Immature natural killer cell (primary cell): Measurements from ENCODE around the gene ERICH6B. TPM values are rescaled to one million over a fixed set of nuclear protein-coding genes. Genes with fewer than 3 reads are reported as not detected.

Source experiments
- DNase-seq, 3 donors: peaks; one replicate each; pipeline ENCODE4 v3.0.0; 2022; ENCODE audit warnings: mixed read lengths in 1 of 3
- H3K27ac Mint-ChIP-seq, 6 donors: one replicate each; pipeline ENCODE4 v1.8.0; 2020; ENCODE audit warnings: mixed read lengths in 6 of 6, mild to moderate bottlenecking in 5 of 6, inconsistent platforms in 4 of 6, moderate library complexity in 3 of 6
- H3K27me3 Mint-ChIP-seq, 3 donors: one replicate each; pipeline ENCODE4 v1.8.0; 2020 to 2021; ENCODE audit warnings: low read depth in 3 of 3, mild to moderate bottlenecking in 3 of 3, mixed read lengths in 3 of 3, moderate library complexity in 3 of 3, inconsistent platforms in 1 of 3
- H3K36me3 Mint-ChIP-seq, 3 donors: one replicate each; pipeline ENCODE4 v1.8.0; 2020; ENCODE audit warnings: mixed read lengths in 3 of 3, inconsistent platforms in 2 of 3, mild to moderate bottlenecking in 2 of 3
- H3K4me1 Mint-ChIP-seq, 2 donors: one replicate each; pipeline ENCODE4 v1.8.0; 2020; ENCODE audit warnings: inconsistent platforms in 2 of 2, mild to moderate bottlenecking in 2 of 2, mixed read lengths in 2 of 2, moderate library complexity in 1 of 2
- H3K4me3 Mint-ChIP-seq, 5 donors: one replicate each; pipeline ENCODE4 v1.8.0; 2020; ENCODE audit warnings: mild to moderate bottlenecking in 5 of 5, mixed read lengths in 5 of 5, inconsistent platforms in 3 of 5, moderate library complexity in 3 of 5
- H3K9me3 Mint-ChIP-seq, 6 donors: one replicate each; pipeline ENCODE4 v1.8.0; 2020; ENCODE audit warnings: mild to moderate bottlenecking in 6 of 6, mixed read lengths in 6 of 6, inconsistent platforms in 4 of 6, moderate library complexity in 3 of 6
- polyA plus RNA-seq, 3 donors: library from polyadenylated mRNA; unstranded; fragments of 300-500 nt; fragmentation: Illumina TruSeq; gene quantifications; one replicate each; pipeline ENCODE4 v1.2.3, GENCODE V29; 2021

Gene ERICH6B
- polyA plus RNA-seq, 3 donors from 2014 or later = 0.50 TPM; not detected in 2

- no peaks in the 10 kb centered on the region for H3K9me3 Mint-ChIP-seq
- H3K36me3 Mint-ChIP-seq = no peaks in the 10 kb centered on the region
- DNase-seq = no peak
- H3K27ac Mint-ChIP-seq = no peak overlapping the region
- no peak overlapping the region for H3K4me3 Mint-ChIP-seq
- H3K4me1 Mint-ChIP-seq = no peaks in the 10 kb centered on the region
- H3K27me3 Mint-ChIP-seq = peaks cover 0 to 10% (median 1%) of the 10 kb centered on the region in 3 donors
Observed at GRCh38 chr13:45626731-45627374, 11.3 kb upstream of the ERICH6B start.

- H3K36me3 Mint-ChIP-seq = no peaks in the 10 kb centered on the region
- no peak overlapping the region for H3K27ac Mint-ChIP-seq
- no peaks in the 10 kb centered on the region for H3K9me3 Mint-ChIP-seq
- peaks cover 4 to 23% (median 14%) of the 10 kb centered on the region in 3 donors for H3K27me3 Mint-ChIP-seq
- no peak for DNase-seq
- no peaks in the 10 kb centered on the region for H3K4me1 Mint-ChIP-seq
- H3K4me3 Mint-ChIP-seq = no peak overlapping the region
Observed at GRCh38 chr13:45623516-45624090, 8.1 kb upstream of the ERICH6B start.

GRCh38 chr13:45621950-45622349, 6.4 kb upstream of the ERICH6B start:
- Mint-ChIP-seq H3K4me3 (no peak overlapping the region), H3K9me3 (peaks cover 0 to 1% (median 0%) of the 10 kb centered on the region in 6 donors), H3K27ac (no peak overlapping the region), H3K27me3 (peaks cover 4 to 24% (median 19%) of the 10 kb centered on the region in 3 donors), H3K36me3 (no peaks in the 10 kb centered on the region), H3K4me1 (no peaks in the 10 kb centered on the region)
- no peak for DNase-seq

- H3K4me1 Mint-ChIP-seq = no peaks in the 10 kb centered on the region
Observed at GRCh38 chr13:45607931-45608330, 7.6 kb downstream of the ERICH6B start.

GRCh38 chr13:45604892-45605291, 10.6 kb downstream of the ERICH6B start:
- Mint-ChIP-seq H3K36me3 (peaks cover 0 to 3% (median 0%) of the 10 kb centered on the region in 3 donors), H3K9me3 (no peaks in the 10 kb centered on the region), H3K4me1 (no peaks in the 10 kb centered on the region), H3K4me3 (no peak overlapping the region), H3K27me3 (peaks cover 3 to 6% (median 4%) of the 10 kb centered on the region in 3 donors), H3K27ac (no peak overlapping the region)
- DNase-seq = no peak

More at GRCh38 chr13:45607931-45608330, 7.6 kb downstream of the ERICH6B start:
- H3K36me3 Mint-ChIP-seq = peaks cover 0 to 3% (median 0%) of the 10 kb centered on the region in 3 donors
- no peak overlapping the region for H3K4me3 Mint-ChIP-seq
- peaks cover 1 to 4% (median 2%) of the 10 kb centered on the region in 3 donors for H3K27me3 Mint-ChIP-seq
- H3K27ac Mint-ChIP-seq = no peak overlapping the region
- no peak for DNase-seq
- H3K9me3 Mint-ChIP-seq = no peaks in the 10 kb centered on the region

GRCh38 chr13:45603338-45603737, 12.2 kb downstream of the ERICH6B start:
- no peak overlapping the region for H3K27ac Mint-ChIP-seq
- H3K36me3 Mint-ChIP-seq = no peaks in the 10 kb centered on the region
- no peaks in the 10 kb centered on the region for H3K4me1 Mint-ChIP-seq
- DNase-seq = no peak
- H3K9me3 Mint-ChIP-seq = no peaks in the 10 kb centered on the region
- H3K27me3 Mint-ChIP-seq = peaks cover 2 to 9% (median 3%) of the 10 kb centered on the region in 3 donors
- H3K4me3 Mint-ChIP-seq = no peak overlapping the region

GRCh38 chr13:45602183-45603170, 13.1 kb downstream of the ERICH6B start:
- no peak overlapping the region for H3K4me3 Mint-ChIP-seq
- H3K27ac Mint-ChIP-seq = no peak overlapping the region
- peaks cover 2 to 9% (median 3%) of the 10 kb centered on the region in 3 donors for H3K27me3 Mint-ChIP-seq
- DNase-seq = no peak
- no peaks in the 10 kb centered on the region for H3K9me3 Mint-ChIP-seq
- H3K4me1 Mint-ChIP-seq = no peaks in the 10 kb centered on the region
- no peaks in the 10 kb centered on the region for H3K36me3 Mint-ChIP-seq

GRCh38 chr13:45601680-45602079, 13.9 kb downstream of the ERICH6B start:
- Mint-ChIP-seq H3K9me3 (no peaks in the 10 kb centered on the region), H3K4me3 (no peak overlapping the region), H3K36me3 (no peaks in the 10 kb centered on the region), H3K27me3 (peaks cover 2 to 10% (median 3%) of the 10 kb centered on the region in 3 donors), H3K27ac (no peak overlapping the region), H3K4me1 (no peaks in the 10 kb centered on the region)
- DNase-seq = no peak

- H3K9me3 Mint-ChIP-seq = no peaks in the 10 kb centered on the region
- DNase-seq = no peak
- no peaks in the 10 kb centered on the region for H3K4me1 Mint-ChIP-seq
- no peak overlapping the region for H3K27ac Mint-ChIP-seq
- no peaks in the 10 kb centered on the region for H3K36me3 Mint-ChIP-seq
- peaks cover 2 to 13% (median 3%) of the 10 kb centered on the region in 3 donors for H3K27me3 Mint-ChIP-seq
- H3K4me3 Mint-ChIP-seq = no peak overlapping the region
Observed at GRCh38 chr13:45598597-45598996, 16.9 kb downstream of the ERICH6B start.

- no peaks in the 10 kb centered on the region for H3K36me3 Mint-ChIP-seq
- no peaks in the 10 kb centered on the region for H3K4me1 Mint-ChIP-seq
- no peak overlapping the region for H3K27ac Mint-ChIP-seq
- H3K27me3 Mint-ChIP-seq = peaks cover 2 to 13% (median 3%) of the 10 kb centered on the region in 3 donors
- H3K4me3 Mint-ChIP-seq = no peak overlapping the region
- DNase-seq = no peak
- H3K9me3 Mint-ChIP-seq = no peaks in the 10 kb centered on the region
Observed at GRCh38 chr13:45596800-45597475, 18.6 kb downstream of the ERICH6B start.

- no peak for DNase-seq
- Mint-ChIP-seq H3K27me3 (peaks cover 2 to 12% (median 5%) of the 10 kb centered on the region in 3 donors), H3K4me1 (no peaks in the 10 kb centered on the region), H3K36me3 (no peaks in the 10 kb centered on the region), H3K4me3 (no peak overlapping the region), H3K9me3 (no peaks in the 10 kb centered on the region), H3K27ac (no peak overlapping the region)
Observed at GRCh38 chr13:45595965-45596364, 19.6 kb downstream of the ERICH6B start.

- Mint-ChIP-seq H3K27me3 (peaks cover 0 to 11% (median 3%) of the 10 kb centered on the region in 3 donors), H3K36me3 (no peaks in the 10 kb centered on the region), H3K4me3 (no peak overlapping the region), H3K27ac (no peak overlapping the region), H3K9me3 (no peaks in the 10 kb centered on the region), H3K4me1 (no peaks in the 10 kb centered on the region)
- DNase-seq = no peak
Observed at GRCh38 chr13:45594764-45595163, 20.8 kb downstream of the ERICH6B start.

- no peak overlapping the region for H3K4me3 Mint-ChIP-seq
- no peaks in the 10 kb centered on the region for H3K36me3 Mint-ChIP-seq
- no peaks in the 10 kb centered on the region for H3K9me3 Mint-ChIP-seq
- DNase-seq = no peak
- no peaks in the 10 kb centered on the region for H3K4me1 Mint-ChIP-seq
- no peak overlapping the region for H3K27ac Mint-ChIP-seq
- peaks cover 0 to 11% (median 3%) of the 10 kb centered on the region in 3 donors for H3K27me3 Mint-ChIP-seq
Observed at GRCh38 chr13:45594227-45594626, 21.3 kb downstream of the ERICH6B start.
